OCI-LY3 (cell line): ENCODE measurements around the gene NLE1.

ENCODE experiments used
- CTCF ChIP-seq: fragments of 200-600, 300-600 bp; sonication (generic); IDR thresholded peaks from 2 replicates; pipeline ENCODE4 v1.5.1; 2014; ENCODE audit warnings: antibody characterized with exemption, low read length, low read depth
- EZH2phosphoT487 ChIP-seq: fragments of 200-600 bp; shearing (Covaris generic); IDR thresholded peaks from 2 replicates; pipeline ENCODE4 v1.6.1; 2018; ENCODE audit warnings: antibody characterized with exemption, mixed run types, low read depth

- TF ChIP-seq CTCF (no peak), EZH2phosphoT487 (no peak)
Measured at GRCh38 chr17:35101036-35101435, 41.1 kb downstream of the NLE1 start.
